Daoy (cell line): Measurements from ENCODE around the gene ADD2. TPM values are rescaled to one million over a fixed set of nuclear protein-coding genes. Genes with fewer than 3 reads are reported as not detected.

Experiments used
- DNase-seq: peaks from one replicate; pipeline ENCODE4 v3.0.0-alpha.2; 2015; ENCODE audit warnings: low read depth
- total RNA-seq: library from RNA; depleted of rRNA; stranded (reverse); fragments of >200 nt; shearing (Covaris generic); gene quantifications from 2 replicates; pipeline ENCODE4 v1.2.3, GENCODE V29; 2014

The ADD2 gene
- total RNA-seq, 1 experiment from 2014 or later = 23.3 TPM

GRCh38 chr2:70723286-70723885 is 44.6 kb downstream of the ADD2 start:
- no peak for DNase-seq

- DNase-seq = no peak
Observed at GRCh38 chr2:70720124-70720523, 47.9 kb downstream of the ADD2 start.

GRCh38 chr2:70719231-70719630 is 48.8 kb downstream of the ADD2 start:
- DNase-seq = no peak

GRCh38 chr2:70718736-70719135 is 49.3 kb downstream of the ADD2 start:
- DNase-seq = no peak

- DNase-seq = no peak
Observed at GRCh38 chr2:70718241-70718640, 49.8 kb downstream of the ADD2 start.

GRCh38 chr2:70717431-70718038 is 50.5 kb downstream of the ADD2 start:
- DNase-seq = no peak

GRCh38 chr2:70716951-70717350 is 51.0 kb downstream of the ADD2 start:
- DNase-seq = no peak

GRCh38 chr2:70716131-70716743 is 51.8 kb downstream of the ADD2 start:
- no peak for DNase-seq

GRCh38 chr2:70715071-70715985 is 52.7 kb downstream of the ADD2 start:
- no peak for DNase-seq

- DNase-seq = no peak
Observed at GRCh38 chr2:70714141-70714905, 53.7 kb downstream of the ADD2 start.

GRCh38 chr2:70712916-70713315 is 55.1 kb downstream of the ADD2 start:
- DNase-seq = no peak

- no peak for DNase-seq
Observed at GRCh38 chr2:70711191-70711590, 56.8 kb downstream of the ADD2 start.

- DNase-seq = no peak
Observed at GRCh38 chr2:70710038-70710690, 57.8 kb downstream of the ADD2 start.

- no peak for DNase-seq
Observed at GRCh38 chr2:70709275-70710037, 58.5 kb downstream of the ADD2 start.

GRCh38 chr2:70708376-70709199 is 59.4 kb downstream of the ADD2 start:
- DNase-seq = no peak

GRCh38 chr2:70707706-70708105 is 60.3 kb downstream of the ADD2 start:
- DNase-seq = no peak

- DNase-seq = no peak
Observed at GRCh38 chr2:70706026-70706795, 61.8 kb downstream of the ADD2 start.

- no peak for DNase-seq
Observed at GRCh38 chr2:70705160-70705850, 62.7 kb downstream of the ADD2 start.
